ENCODE measurements around the gene TSPEAR. TPM values are rescaled to one million over a fixed set of nuclear protein-coding genes. Genes with fewer than 3 reads are reported as not detected.
"Not testable (repeated sequence)": the region's sequence is repeated elsewhere in the genome, so short reads cannot be mapped to it uniquely, and the experiment has no call there.

TSPEAR gene
- total RNA-seq, 1 donor: not detected

GRCh38 chr21:44552136-44552535 is 159.2 kb downstream of the TSPEAR start:
- H3K9me3 ChIP-seq (ENCODE audit: low read depth, low read length): no peaks in the 10 kb centered on the region
- no peaks in the 10 kb centered on the region for H3K79me2 ChIP-seq (ENCODE audit: insufficient read depth, low read length)
- H3K4me3 ChIP-seq (ENCODE audit: insufficient read depth, low read length): no peak overlapping the region
- TF ChIP-seq CTCF (IDR thresholded peaks at IDR 0.05; ENCODE audit: extremely low read depth, low read depth, low read length): no peak
- no peaks in the 10 kb centered on the region for H3K4me1 ChIP-seq (ENCODE audit: insufficient read depth, low read length)
- DNase-seq (ENCODE audit: insufficient read length, low spot score, missing footprints): peak; percentile 34
- H3K4me2 ChIP-seq (ENCODE audit: insufficient read depth, low read length): no peak overlapping the region
- H3K27me3 ChIP-seq (ENCODE audit: insufficient read depth, low read length): peaks cover 5% of the 10 kb centered on the region
- H4K20me1 ChIP-seq (ENCODE audit: insufficient read depth, low read length): no peaks in the 10 kb centered on the region
- no peak overlapping the region for H2AFZ ChIP-seq (ENCODE audit: low read length)
- H3K27ac ChIP-seq (ENCODE audit: low read depth, low read length): no peak overlapping the region
- H3K36me3 ChIP-seq (ENCODE audit: insufficient read depth, low read length): no peaks in the 10 kb centered on the region

- peaks cover 2% of the 10 kb centered on the region for H3K27me3 ChIP-seq (ENCODE audit: insufficient read depth, low read length)
- H3K4me2 ChIP-seq (ENCODE audit: insufficient read depth, low read length): no peak within 1 kb of the TSS
- H3K4me3 ChIP-seq (ENCODE audit: insufficient read depth, low read length): no peak within 1 kb of the TSS
Observed at GRCh38 chr21:44551340-44551961, 159.9 kb downstream of the TSPEAR start, which contains the start of gene KRTAP10-2. Gene KRTAP10-2 (minus strand): TSS chr21:44551505. CDS start chr21:44551458, 47 bp downstream.

GRCh38 chr21:44550807-44551206 is 160.6 kb downstream of the TSPEAR start:
- H3K4me1 ChIP-seq (ENCODE audit: insufficient read depth, low read length): no peaks in the 10 kb centered on the region
- TF ChIP-seq CTCF (IDR thresholded peaks at IDR 0.05; ENCODE audit: extremely low read depth, low read depth, low read length): no peak
- H3K36me3 ChIP-seq (ENCODE audit: insufficient read depth, low read length): no peaks in the 10 kb centered on the region
- no peak overlapping the region for H3K4me2 ChIP-seq (ENCODE audit: insufficient read depth, low read length)
- H4K20me1 ChIP-seq (ENCODE audit: insufficient read depth, low read length): no peaks in the 10 kb centered on the region
- H3K79me2 ChIP-seq (ENCODE audit: insufficient read depth, low read length): no peaks in the 10 kb centered on the region
- no peak overlapping the region for H3K4me3 ChIP-seq (ENCODE audit: insufficient read depth, low read length)
- H3K27me3 ChIP-seq (ENCODE audit: insufficient read depth, low read length): peaks cover 2% of the 10 kb centered on the region
- no peak overlapping the region for H2AFZ ChIP-seq (ENCODE audit: low read length)
- no peaks in the 10 kb centered on the region for H3K9me3 ChIP-seq (ENCODE audit: low read depth, low read length)
- no peak overlapping the region for H3K27ac ChIP-seq (ENCODE audit: low read depth, low read length)
- DNase-seq (ENCODE audit: insufficient read length, low spot score, missing footprints): peak; percentile 10

More at GRCh38 chr21:44551340-44551961, 159.9 kb downstream of the TSPEAR start, which contains the start of gene KRTAP10-2:
- DNase-seq (ENCODE audit: insufficient read length, low spot score, missing footprints): peak; percentile 17
- Histone ChIP-seq H3K79me2 (ENCODE audit: insufficient read depth, low read length) (no peaks in the 10 kb centered on the region), H3K27ac (ENCODE audit: low read depth, low read length) (no peak within 1 kb of the TSS), H3K36me3 (ENCODE audit: insufficient read depth, low read length) (no peaks in the 10 kb centered on the region), H2AFZ (ENCODE audit: low read length) (no peak within 1 kb of the TSS), H3K9me3 (ENCODE audit: low read depth, low read length) (no peaks in the 10 kb centered on the region), H3K4me1 (ENCODE audit: insufficient read depth, low read length) (no peaks in the 10 kb centered on the region), H4K20me1 (ENCODE audit: insufficient read depth, low read length) (no peaks in the 10 kb centered on the region)
- no peak for TF ChIP-seq CTCF (IDR thresholded peaks at IDR 0.05; ENCODE audit: extremely low read depth, low read depth, low read length)

- DNase-seq (ENCODE audit: insufficient read length, low spot score, missing footprints): peak; percentile 44
- H3K27me3 ChIP-seq (ENCODE audit: insufficient read depth, low read length): not testable (repeated sequence)
Observed at GRCh38 chr21:44550285-44550684, 161.1 kb downstream of the TSPEAR start.

More at GRCh38 chr21:44550285-44550684, 161.1 kb downstream of the TSPEAR start:
- H3K4me2 ChIP-seq (ENCODE audit: insufficient read depth, low read length); H2AFZ ChIP-seq (ENCODE audit: low read length); H3K4me3 ChIP-seq (ENCODE audit: insufficient read depth, low read length); H3K36me3 ChIP-seq (ENCODE audit: insufficient read depth, low read length); H3K9me3 ChIP-seq (ENCODE audit: low read depth, low read length); H4K20me1 ChIP-seq (ENCODE audit: insufficient read depth, low read length); H3K4me1 ChIP-seq (ENCODE audit: insufficient read depth, low read length); H3K79me2 ChIP-seq (ENCODE audit: insufficient read depth, low read length); H3K27ac ChIP-seq (ENCODE audit: low read depth, low read length): not testable (repeated sequence)

Measured in osteoblast (primary cell).